ENCODE results near the gene KIF25.
"Not testable (repeated sequence)": the region's sequence is repeated elsewhere in the genome, so short reads cannot be mapped to it uniquely, and the experiment has no call there.

The KIF25 gene

GRCh38 chr6:167996424-167997199 lies 859 bp upstream of the KIF25 start:
- no peak for DNase-seq

GRCh38 chr6:167998215-167998614 lies 744 bp downstream of the KIF25 start:
- DNase-seq = no peak

GRCh38 chr6:168000198-168001028 lies 2.9 kb downstream of the KIF25 start:
- DNase-seq = no peak

DNA sequence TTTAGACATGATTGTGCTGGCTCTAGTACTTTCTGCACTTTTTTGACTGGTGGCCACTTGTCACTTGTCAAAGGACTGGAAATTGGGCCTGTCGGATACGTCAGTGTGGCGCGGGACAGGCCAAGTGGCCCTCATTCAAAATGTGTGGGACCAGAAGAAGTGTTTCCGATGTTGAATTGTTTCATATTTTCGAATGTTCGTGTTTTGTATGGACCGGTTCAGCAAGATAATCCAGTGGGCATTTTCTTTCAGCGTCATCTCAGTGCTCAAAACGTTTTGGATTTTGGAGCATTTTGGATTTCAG lies 3.5 kb downstream of the KIF25 start:
- no peak for DNase-seq

DNA sequence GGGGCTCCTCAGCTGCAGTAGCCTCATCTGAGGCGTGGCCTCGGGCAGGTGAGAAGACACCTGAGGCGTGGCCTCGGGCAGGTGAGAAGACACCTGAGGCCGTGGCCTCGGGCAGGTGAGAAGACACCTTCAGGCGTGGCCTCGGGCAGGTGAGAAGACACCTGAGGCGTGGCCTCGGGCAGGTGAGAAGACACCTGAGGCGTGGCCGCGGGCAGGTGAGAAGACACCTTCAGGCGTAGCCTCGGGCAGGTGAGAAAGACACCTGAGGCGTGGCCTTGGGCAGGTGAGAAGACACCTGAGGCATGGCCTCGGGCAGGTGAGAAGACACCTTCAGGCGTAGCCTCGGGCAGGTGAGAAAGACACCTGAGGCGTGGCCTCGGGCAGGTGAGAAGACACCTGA lies 4.0 kb downstream of the KIF25 start:
- DNase-seq = not testable (repeated sequence)

- DNase-seq = no peak
Measured at GRCh38 chr6:168002804-168003203, 5.3 kb downstream of the KIF25 start.

DNA sequence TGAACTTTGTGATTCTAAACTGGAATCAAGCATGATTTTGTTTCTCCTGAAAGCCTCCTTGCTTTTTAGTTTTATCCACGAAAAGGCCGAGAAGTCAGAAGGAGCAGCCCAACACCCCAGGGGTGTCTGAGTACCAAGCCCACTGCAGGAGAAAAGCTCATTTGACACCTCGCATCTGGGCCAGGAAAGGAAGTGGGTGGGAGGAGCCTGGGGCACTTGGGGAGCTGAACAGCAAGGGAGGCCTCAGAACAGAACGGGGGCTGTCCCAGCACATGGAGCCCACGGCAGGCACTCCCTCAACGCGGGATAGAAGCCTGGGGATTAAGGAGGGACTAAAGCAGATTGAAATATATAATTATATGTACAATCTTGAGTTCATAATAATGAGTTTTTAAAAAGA lies 6.6 kb downstream of the KIF25 start:
- no peak for DNase-seq

- DNase-seq = no peak
Measured at GRCh38 chr6:168004945-168005344, 7.5 kb downstream of the KIF25 start.

DNA sequence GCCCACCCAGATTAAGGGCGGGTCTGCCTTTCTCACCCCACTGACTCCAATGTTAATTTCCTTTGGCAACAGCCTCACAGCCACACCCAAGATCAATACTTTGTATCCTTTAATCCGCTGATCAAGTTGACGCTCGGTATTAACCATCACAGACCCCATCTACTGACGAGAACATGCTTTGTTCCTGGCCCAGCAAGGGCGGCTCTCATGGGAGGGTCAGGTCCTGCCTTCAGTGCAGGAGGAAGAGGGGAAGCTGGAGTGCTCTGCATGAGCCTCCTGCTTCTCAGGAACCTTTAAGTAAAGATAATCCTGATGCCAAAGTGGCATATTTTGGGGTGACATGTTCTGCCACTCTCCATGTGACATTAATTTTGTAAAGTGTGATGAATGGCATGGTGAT lies 8.3 kb downstream of the KIF25 start:
- DNase-seq = no peak

DNA sequence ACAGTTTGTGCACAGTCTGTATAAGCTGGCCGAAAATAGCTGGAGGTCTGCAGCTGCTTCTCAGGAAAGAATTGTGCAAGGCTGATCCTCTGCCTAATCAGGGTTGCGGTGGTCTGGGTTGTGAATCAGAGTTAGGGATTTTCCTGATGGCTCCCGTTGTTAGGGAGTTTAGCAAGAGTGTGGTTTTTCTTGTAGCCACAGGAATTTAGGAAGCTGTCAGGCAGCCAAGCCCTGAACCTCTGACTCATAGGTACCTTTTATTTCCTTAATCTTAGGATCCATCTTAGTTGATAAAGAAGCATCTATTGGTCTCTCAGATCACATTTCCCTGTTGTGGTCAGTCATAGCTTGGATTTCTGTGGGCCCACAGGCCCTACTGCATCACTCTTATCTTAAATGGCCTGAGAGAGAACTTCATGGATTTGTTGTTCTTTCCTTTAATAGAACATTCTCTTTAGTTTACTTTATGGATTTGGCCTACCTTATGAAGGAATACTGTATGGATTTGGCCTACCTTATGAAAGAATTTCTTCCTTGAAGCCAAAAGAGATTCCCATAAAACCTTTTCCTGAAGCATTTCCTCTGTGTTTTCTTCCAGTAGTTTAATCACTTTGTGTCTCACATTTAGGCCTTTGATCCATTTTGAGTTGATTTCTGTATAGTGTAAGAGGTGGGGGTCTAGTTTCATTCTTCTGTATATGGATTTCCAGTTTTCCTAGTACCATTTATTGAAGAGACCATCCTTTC lies 10.3 kb downstream of the KIF25 start:
- no peak for DNase-seq

GRCh38 chr6:168009331-168009730 lies 11.9 kb downstream of the KIF25 start:
- no peak for DNase-seq

GRCh38 chr6:168011291-168011690 lies 13.8 kb downstream of the KIF25 start:
- no peak for DNase-seq

DNA sequence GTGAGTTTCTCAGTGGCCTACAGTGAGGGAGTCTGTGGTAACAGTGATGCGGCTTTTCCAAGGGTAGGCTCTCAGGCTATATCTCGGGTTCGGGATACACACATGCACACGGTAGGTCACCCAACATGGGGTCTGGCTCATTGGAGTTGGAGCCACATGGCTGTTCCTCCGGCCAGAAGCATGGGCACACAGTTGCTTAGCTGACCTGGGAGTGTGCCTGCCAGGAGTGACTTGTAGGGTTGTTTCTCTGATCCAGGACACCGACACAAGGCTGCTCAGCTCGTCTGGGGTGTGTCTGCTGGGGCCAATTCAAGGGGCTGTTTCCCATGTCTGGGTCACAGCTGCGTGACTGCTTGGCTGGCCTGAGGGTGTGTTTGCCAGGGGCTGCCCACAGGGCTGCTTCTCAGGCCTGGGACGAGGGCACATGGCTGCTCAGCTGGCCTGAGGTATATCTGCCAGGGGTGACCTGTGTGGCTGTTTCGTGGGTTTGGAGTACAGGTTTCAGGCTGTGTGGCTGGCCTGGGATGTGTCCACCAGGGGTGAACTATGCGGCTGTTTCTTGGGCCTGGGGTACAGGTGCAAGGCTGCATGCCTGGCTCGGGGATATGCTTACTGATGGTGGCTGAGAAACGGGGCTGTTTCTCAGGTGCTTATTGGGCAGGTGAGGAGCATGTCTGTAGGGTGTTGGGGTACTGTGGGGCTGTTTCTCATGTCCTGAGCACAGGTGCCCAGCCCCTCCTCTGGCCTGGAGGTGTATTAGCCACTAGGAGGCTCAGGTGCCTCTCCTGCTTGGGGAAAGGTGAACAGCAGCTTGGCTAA lies 15.2 kb downstream of the KIF25 start:
- no peak for DNase-seq

- no peak for DNase-seq
Measured at GRCh38 chr6:168013250-168013915, 15.9 kb downstream of the KIF25 start.

DNA sequence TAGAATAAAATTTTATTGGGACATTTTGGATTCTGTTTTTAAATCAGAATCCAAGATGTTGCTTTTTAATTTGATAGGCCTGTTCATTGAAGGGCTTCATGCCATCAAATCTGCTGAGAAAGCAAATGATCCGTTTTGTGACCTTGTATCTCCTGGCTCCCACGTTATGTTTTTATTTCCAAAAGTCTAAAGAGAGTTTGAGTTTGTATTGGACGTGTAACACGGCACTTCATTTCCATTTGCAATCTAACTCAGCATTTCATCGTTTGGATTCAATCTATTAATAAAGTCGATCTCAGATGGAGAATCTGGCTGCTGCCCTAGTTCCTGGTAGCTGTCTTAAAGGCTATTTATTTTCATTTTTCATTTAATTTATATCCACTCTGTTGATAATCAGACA lies 17.0 kb downstream of the KIF25 start:
- DNase-seq = no peak

DNA sequence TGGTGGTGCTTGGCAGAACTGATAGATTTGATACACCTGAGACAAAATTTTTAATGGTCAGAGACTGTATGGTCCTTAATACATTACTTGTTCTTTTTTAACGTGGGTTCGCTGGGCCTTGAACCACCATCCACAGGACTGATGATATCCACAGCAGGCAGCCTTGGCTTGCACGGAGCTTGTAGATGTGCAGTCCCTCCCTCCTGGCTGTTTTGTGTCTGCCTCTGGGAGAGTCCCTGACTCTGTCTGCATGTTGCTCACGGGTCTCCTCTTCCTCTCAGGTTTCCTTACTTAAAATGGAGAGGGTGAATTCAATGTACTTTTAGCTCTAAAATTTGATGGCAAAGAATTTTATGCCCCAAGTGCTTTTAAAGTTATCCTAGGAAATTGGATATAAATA lies 17.5 kb downstream of the KIF25 start:
- no peak for DNase-seq

- no peak for DNase-seq
Measured at GRCh38 chr6:168015482-168016175, 18.2 kb downstream of the KIF25 start.

DNA sequence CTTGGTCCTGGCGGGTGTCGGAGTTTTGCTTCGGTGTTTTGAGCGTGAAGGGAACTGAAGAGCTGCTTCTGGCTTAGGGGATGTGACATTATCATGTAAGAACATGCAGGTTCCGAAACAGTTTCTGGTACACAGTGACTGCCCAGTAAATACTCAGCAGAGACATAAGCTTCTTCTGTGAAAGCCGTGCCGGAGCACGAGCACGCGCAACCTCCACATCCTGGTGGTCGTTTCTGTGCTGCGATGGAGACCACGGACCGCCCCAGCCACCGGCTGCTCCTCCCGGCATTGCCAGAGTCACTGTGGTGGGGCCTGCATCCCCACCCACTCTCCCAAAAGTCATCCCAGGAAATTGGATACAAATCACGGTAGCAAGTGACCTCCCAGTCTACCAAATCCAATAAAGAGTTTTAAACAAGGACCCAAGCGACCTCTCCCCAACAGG lies 18.7 kb downstream of the KIF25 start:
- DNase-seq = no peak

DNA sequence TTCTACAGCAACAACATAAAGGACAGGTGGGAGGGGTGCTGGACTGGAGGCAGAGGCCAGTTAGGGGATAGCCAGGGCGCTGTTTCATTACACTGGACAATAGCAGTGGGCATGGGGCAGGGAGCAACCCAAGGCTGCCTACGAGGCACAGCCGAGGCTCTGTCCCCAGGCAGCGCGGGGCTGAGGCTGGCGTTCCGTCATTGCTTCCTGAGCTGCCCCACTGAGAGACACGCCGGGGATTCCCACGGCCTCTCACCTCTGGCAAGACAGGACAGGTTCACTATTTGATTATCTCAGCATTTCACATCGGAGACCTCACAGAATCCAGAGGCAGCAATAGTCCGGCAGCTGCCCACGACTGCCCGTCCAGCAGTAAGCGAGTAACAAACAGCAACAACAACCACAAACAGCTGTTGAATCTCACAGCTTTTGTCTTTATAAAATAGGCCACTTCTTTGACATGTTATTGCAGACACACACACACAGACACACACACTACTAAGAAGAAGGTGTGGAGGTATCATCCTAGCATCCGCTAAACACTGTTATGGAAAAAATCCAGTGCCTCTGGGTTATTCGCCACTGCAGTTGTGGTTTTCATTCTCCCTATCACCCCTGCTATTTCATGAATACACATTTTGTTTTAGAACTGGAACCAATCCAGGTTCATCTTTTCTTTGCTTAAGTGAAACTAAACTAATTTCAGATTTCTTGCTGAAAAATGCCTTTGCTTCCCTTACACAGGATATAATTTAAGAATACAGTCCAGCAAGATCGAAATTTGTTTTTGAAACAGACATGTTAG lies 19.5 kb downstream of the KIF25 start:
- DNase-seq = no peak

GRCh38 chr6:168017629-168018028 lies 20.2 kb downstream of the KIF25 start:
- no peak for DNase-seq

- DNase-seq = no peak
Measured at GRCh38 chr6:168018664-168019063, 21.2 kb downstream of the KIF25 start.

Measured in activated CD4-positive, alpha-beta T cell treated with anti-CD3 and anti-CD28 coated beads, Interleukin-2, Interleukin-6, amounts not matched to agents 100 ng/mL and 50 ng/mL, durations not matched to agents 16 hours and 8 hours (primary cell).